Nephron (organoid): Measurements from ENCODE around the gene CCDC192.

Source experiments
- H3K27ac Mint-ChIP-seq, 3 experiments: 2 replicates each; pipeline ENCODE4 v1.8.0; 2020; ENCODE audit warnings: mixed read lengths in 3 of 3, mild to moderate bottlenecking in 2 of 3, moderate library complexity in 1 of 3
- H3K27me3 Mint-ChIP-seq: 2 replicates; pipeline ENCODE4 v1.8.0; 2021; ENCODE audit warnings: low read depth, mild to moderate bottlenecking, moderate library complexity, mixed read lengths
- H3K36me3 Mint-ChIP-seq: 2 replicates; pipeline ENCODE4 v1.8.0; 2020; ENCODE audit warnings: low read depth, mixed read lengths
- H3K4me1 Mint-ChIP-seq: 2 replicates; pipeline ENCODE4 v1.8.0; 2020; ENCODE audit warnings: mixed read lengths
- H3K4me3 Mint-ChIP-seq, 3 experiments: 2 replicates each; pipeline ENCODE4 v1.8.0; 2020; ENCODE audit warnings: mild to moderate bottlenecking in 3 of 3, mixed read lengths in 3 of 3, moderate library complexity in 2 of 3
- H3K9me3 Mint-ChIP-seq: 2 replicates; pipeline ENCODE4 v1.8.0; 2020; ENCODE audit warnings: mixed read lengths
- CTCF ChIP-seq, 3 experiments: fragments of 200-600 bp; sonication (generic); IDR thresholded peaks; one replicate each; pipeline ENCODE4 v1.5.0; 2021; ENCODE audit warnings: antibody characterized with exemption in 3 of 3; ENCODE audit not compliant: unreplicated experiment in 3 of 3

Gene CCDC192

DNA sequence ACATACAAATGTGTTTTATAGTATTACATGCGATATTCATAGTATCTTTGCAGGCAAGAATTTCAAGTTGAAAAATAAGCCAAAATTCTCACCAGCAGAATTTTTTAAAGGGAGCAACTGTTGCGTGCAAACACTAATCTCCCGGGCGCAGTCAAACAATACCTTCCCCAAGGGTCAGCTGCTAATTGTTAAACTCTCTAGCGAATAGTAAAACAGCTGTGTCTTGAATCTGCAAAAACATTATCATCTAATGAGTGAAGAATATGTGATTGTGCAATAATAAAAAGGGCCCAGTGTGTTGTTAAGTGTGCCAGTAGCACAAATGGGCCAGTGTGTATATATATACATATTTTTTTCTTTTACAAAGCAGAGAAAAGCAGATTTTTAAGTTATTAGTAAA, 131.4 kb downstream of the CCDC192 start:
- Mint-ChIP-seq H3K27me3 (no peaks in the 10 kb centered on the region), H3K27ac (peak overlapping the region; percentile 19 to 45 (median 32)), H3K36me3 (no peaks in the 10 kb centered on the region), H3K9me3 (peaks cover 8% of the 10 kb centered on the region), H3K4me1 (peaks cover 23% of the 10 kb centered on the region), H3K4me3 (no peak overlapping the region)
- TF ChIP-seq CTCF (IDR thresholded peaks at IDR 0.05; ENCODE audit: unreplicated experiment in 3 of 3) = no peak

DNA sequence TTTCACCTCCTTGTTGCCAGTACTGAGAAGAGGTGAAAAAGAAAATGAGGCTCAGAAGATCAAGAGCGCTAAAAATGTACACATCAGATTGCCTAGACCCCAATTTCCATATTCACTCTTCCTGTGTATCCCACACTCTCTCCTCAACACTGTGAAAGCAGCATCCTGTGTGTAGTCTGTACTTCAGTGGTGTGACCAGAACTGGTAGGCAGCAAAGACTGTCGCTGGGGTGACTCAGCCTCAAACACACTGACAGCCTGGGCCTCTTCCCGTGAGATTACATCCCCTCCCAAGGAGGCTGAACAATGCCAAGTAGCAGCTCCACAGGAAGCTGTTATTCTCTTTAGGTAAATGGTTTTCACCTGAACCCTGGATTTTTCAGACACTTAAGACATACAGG, 135.5 kb downstream of the CCDC192 start:
- no peak overlapping the region for H3K27ac Mint-ChIP-seq
- peaks cover 8% of the 10 kb centered on the region for H3K9me3 Mint-ChIP-seq
- TF ChIP-seq CTCF (IDR thresholded peaks at IDR 0.05; ENCODE audit: unreplicated experiment in 3 of 3) = no peak
- no peak overlapping the region for H3K4me3 Mint-ChIP-seq
- H3K36me3 Mint-ChIP-seq = no peaks in the 10 kb centered on the region
- peaks cover 11% of the 10 kb centered on the region for H3K4me1 Mint-ChIP-seq
- no peaks in the 10 kb centered on the region for H3K27me3 Mint-ChIP-seq

GRCh38 chr5:127839072-127839471, 135.9 kb downstream of the CCDC192 start:
- Mint-ChIP-seq H3K27ac (no peak overlapping the region), H3K27me3 (no peaks in the 10 kb centered on the region), H3K36me3 (no peaks in the 10 kb centered on the region), H3K4me1 (peaks cover 7% of the 10 kb centered on the region), H3K4me3 (no peak overlapping the region), H3K9me3 (peaks cover 8% of the 10 kb centered on the region)
- TF ChIP-seq CTCF (IDR thresholded peaks at IDR 0.05; ENCODE audit: unreplicated experiment in 3 of 3) = no peak

DNA sequence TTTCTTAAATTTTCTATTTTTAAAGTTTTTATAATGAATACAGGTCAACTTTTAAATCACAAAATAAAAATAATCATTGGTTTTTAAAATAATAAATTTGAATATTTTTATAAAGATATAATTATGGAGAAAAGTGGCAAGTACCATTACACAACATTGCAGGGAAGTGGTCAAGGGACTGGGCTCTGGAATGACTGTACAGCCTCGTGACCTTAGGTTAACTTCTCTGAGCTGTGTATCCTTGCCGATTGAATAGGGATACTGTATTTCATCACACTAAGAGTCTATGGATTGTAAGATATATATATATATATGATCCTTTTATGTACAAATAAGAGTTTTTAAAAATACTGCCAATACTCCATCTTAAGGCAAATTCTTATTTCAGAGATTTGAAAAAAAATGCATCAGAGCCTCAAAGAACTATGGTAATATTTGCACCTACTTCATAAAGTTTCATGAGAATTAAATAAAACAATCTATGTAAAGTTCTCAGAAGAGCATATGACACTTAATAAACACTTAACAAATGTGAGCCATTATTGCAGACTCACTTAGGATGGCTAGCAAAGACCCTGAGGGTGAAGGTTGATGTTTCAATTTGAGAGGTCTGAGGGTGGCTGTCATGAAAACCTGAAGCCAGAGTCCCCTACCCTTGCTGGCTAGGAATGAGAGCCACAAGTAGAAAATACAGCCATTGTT, 136.5 kb downstream of the CCDC192 start:
- no peak overlapping the region for H3K4me3 Mint-ChIP-seq

DNA sequence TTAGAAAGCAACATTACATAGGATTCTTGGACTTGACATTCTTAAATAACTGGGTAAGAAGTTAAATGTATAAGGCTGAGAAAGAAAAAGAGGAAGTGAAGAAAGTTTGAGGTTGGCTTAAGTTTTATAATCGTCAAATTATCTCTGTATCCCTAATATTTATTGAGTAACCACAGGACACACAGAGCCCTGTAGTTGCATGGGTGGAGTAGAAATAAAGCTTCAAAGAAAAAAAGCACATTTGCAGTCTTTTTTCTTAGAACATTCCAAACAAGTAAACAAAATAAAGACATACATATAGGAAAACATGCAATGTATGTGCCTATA, 137.0 kb downstream of the CCDC192 start:
- peaks cover 8% of the 10 kb centered on the region for H3K9me3 Mint-ChIP-seq
- peaks cover 10% of the 10 kb centered on the region for H3K4me1 Mint-ChIP-seq
- TF ChIP-seq CTCF (IDR thresholded peaks at IDR 0.05; ENCODE audit: unreplicated experiment in 3 of 3) = no peak
- no peak overlapping the region for H3K4me3 Mint-ChIP-seq
- H3K27me3 Mint-ChIP-seq = no peaks in the 10 kb centered on the region
- H3K27ac Mint-ChIP-seq = no peak overlapping the region
- H3K36me3 Mint-ChIP-seq = no peaks in the 10 kb centered on the region

More for the DNA sequence above, 136.5 kb downstream of the CCDC192 start:
- H3K27me3 Mint-ChIP-seq = no peaks in the 10 kb centered on the region
- H3K27ac Mint-ChIP-seq = no peak overlapping the region
- peaks cover 8% of the 10 kb centered on the region for H3K9me3 Mint-ChIP-seq
- no peaks in the 10 kb centered on the region for H3K36me3 Mint-ChIP-seq
- no peak for TF ChIP-seq CTCF (IDR thresholded peaks at IDR 0.05; ENCODE audit: unreplicated experiment in 3 of 3)
- H3K4me1 Mint-ChIP-seq = peaks cover 6% of the 10 kb centered on the region

GRCh38 chr5:127840809-127841208, 137.6 kb downstream of the CCDC192 start:
- Mint-ChIP-seq H3K27ac (no peak overlapping the region), H3K4me3 (no peak overlapping the region), H3K4me1 (peaks cover 12% of the 10 kb centered on the region), H3K36me3 (no peaks in the 10 kb centered on the region), H3K9me3 (peaks cover 3% of the 10 kb centered on the region), H3K27me3 (no peaks in the 10 kb centered on the region)
- no peak for TF ChIP-seq CTCF (IDR thresholded peaks at IDR 0.05; ENCODE audit: unreplicated experiment in 3 of 3)
